ENCODE measurements around the gene WWOX. TPM values are rescaled to one million over a fixed set of nuclear protein-coding genes. Genes with fewer than 3 reads are reported as not detected.

The WWOX gene
- total and polyA plus RNA-seq, 2 of the 13 experiments (the other 11 are each of a cell fraction or from before 2014, with no cell fraction given), result 9.1 to 37.4 TPM

DNA sequence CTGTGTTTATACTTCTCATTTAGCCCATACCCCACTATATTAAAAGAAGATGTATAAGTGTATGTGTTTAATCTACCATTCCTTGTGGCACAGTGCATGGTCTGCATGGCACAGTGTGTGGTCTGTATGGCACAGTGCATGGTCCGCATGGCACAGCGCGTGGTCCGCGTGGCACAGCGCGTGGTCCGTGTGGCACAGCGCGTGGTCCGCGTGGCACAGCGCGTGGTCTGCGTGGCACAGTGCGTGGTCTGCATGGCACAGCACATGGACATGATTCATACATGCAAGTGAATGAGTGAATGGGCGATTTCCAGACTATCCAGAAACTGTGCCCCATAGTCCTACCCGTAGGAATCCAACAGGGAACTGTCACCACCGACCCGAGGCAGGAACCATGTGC is 868.5 kb downstream of the WWOX start (continued):
- no peak for TF ChIP-seq CHCHD3 (CRISPR knock-in tag; IDR thresholded peaks at IDR 0.05)

- FAIRE-seq (no peak), ATAC-seq (no peak), DNase-seq (ENCODE audit: low spot score) (no peak)
- in situ Hi-C loops (cut with HindIII; ENCODE audit: extremely low pct_ligation_motif_present, low pct_unique_long_range_greater_than_20kb), result no loop called here
- intact Hi-C loops (cut with micrococcal nuclease; ENCODE audit: unreplicated experiment), result no loop called here
- no TSS peak for BruUV-seq (replicated peaks)
- 39% methylated on average over 3 of the region's 3 CpGs for WGBS (ENCODE audit: low lambda C conversion rate)
- H3K27me3 ChIP-seq (ENCODE audit: control insufficient read depth in 1 of 2, insufficient read depth in 2 of 2, low read length in 2 of 2), result no peaks in the 10 kb centered on the region; a peak in 1 of 5 replicates
- H3K4me3 ChIP-seq (replicated peaks in 1 of 3; ENCODE audit: insufficient read depth in 1 of 3, low read depth in 2 of 3, low read length in 3 of 3), result no peak overlapping the region
- no peaks in the 10 kb centered on the region for H3K9me3 ChIP-seq (ENCODE audit: low read length)
- H3K4me1 ChIP-seq (ENCODE audit: insufficient read depth, low read length), result no peaks in the 10 kb centered on the region
- no peak overlapping the region for H3K9ac ChIP-seq (ENCODE audit: insufficient read depth, low read depth, low read length)
- CTCF ChIA-PET (ENCODE audit: low intra/inter-chr PET ratio, low total read pairs), result no interaction called here
- H3K36me3 ChIP-seq (replicated peaks in 1 of 2; ENCODE audit: control insufficient read depth in 1 of 2, insufficient read depth in 2 of 2, low read length in 2 of 2), result no peaks in the 10 kb centered on the region
- H3K4me2 ChIP-seq (ENCODE audit: low read depth, low read length), result no peak overlapping the region
- no peak overlapping the region for H3K27ac ChIP-seq (ENCODE audit: extremely low read length, insufficient read depth, low read length)
- H2AFZ ChIP-seq (ENCODE audit: low read length), result no peak overlapping the region
- TF ChIP-seq, protein P1, sequence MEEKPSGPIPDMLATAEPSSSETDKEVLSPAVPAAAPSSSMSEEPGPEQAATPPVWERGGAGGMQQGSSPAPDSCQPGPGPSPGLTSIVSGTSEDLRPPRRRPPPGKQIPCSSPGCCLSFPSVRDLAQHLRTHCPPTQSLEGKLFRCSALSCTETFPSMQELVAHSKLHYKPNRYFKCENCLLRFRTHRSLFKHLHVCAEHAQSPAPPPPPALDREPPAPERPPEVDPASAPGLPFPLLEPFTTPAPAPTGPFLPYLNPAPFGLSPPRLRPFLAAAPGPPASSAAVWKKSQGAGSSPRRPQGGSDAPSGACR (CRISPR knock-in tag; IDR thresholded peaks at IDR 0.05), result no peak
- TF ChIP-seq ZNF264 (CRISPR knock-in tag; IDR thresholded peaks at IDR 0.05) (no peak), ZFP90 (CRISPR knock-in tag; IDR thresholded peaks at IDR 0.05; ENCODE audit: borderline replicate concordance) (no peak)
- TF ChIP-seq, protein P2, sequence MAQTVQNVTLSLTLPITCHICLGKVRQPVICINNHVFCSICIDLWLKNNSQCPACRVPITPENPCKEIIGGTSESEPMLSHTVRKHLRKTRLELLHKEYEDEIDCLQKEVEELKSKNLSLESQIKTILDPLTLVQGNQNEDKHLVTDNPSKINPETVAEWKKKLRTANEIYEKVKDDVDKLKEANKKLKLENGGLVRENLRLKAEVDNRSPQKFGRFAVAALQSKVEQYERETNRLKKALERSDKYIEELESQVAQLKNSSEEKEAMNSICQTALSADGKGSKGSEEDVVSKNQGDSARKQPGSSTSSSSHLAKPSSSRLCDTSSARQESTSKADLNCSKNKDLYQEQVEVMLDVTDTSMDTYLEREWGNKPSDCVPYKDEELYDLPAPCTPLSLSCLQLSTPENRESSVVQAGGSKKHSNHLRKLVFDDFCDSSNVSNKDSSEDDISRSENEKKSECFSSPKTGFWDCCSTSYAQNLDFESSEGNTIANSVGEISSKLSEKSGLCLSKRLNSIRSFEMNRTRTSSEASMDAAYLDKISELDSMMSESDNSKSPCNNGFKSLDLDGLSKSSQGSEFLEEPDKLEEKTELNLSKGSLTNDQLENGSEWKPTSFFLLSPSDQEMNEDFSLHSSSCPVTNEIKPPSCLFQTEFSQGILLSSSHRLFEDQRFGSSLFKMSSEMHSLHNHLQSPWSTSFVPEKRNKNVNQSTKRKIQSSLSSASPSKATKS (CRISPR knock-in tag; IDR thresholded peaks at IDR 0.05), result no peak
- POLR2A ChIA-PET, result no interaction called here
- H3K79me2 ChIP-seq (ENCODE audit: insufficient read depth, low read length), result no peaks in the 10 kb centered on the region
- H4K20me1 ChIP-seq (ENCODE audit: insufficient read depth, low read length), result no peaks in the 10 kb centered on the region
These were observed 870.3 kb downstream of the WWOX start for GRCh38 chr16:78969721-78970120.
